Measurements from ENCODE around the gene THADA. TPM values are rescaled to one million over a fixed set of nuclear protein-coding genes. Genes with fewer than 3 reads are reported as not detected.

The THADA gene
- polyA plus RNA-seq, 1 experiment, result 21.6 TPM

DNA sequence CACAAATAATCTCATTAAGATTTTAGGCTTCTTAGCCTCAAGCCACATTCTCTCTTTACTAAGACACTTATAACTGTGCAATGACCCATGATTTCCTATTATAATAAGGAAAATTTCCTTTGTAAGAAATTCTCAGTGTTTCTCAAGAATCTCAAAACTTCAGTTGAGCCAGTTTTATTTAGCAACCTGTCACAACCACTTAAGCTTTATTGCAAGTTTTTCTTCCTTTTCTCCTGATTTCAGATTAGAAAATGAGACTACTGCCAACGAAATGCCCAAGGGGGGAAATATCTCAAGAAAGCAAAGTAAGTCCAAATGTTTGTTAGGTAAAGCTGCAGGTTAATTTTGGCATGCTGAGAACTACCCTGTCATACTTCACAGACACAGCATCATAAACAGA is 178.5 kb downstream of the THADA start:
- TF ChIP-seq, protein P1, sequence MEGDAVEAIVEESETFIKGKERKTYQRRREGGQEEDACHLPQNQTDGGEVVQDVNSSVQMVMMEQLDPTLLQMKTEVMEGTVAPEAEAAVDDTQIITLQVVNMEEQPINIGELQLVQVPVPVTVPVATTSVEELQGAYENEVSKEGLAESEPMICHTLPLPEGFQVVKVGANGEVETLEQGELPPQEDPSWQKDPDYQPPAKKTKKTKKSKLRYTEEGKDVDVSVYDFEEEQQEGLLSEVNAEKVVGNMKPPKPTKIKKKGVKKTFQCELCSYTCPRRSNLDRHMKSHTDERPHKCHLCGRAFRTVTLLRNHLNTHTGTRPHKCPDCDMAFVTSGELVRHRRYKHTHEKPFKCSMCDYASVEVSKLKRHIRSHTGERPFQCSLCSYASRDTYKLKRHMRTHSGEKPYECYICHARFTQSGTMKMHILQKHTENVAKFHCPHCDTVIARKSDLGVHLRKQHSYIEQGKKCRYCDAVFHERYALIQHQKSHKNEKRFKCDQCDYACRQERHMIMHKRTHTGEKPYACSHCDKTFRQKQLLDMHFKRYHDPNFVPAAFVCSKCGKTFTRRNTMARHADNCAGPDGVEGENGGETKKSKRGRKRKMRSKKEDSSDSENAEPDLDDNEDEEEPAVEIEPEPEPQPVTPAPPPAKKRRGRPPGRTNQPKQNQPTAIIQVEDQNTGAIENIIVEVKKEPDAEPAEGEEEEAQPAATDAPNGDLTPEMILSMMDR (IDR thresholded peaks at IDR 0.05; ENCODE audit: insufficient read depth, low read depth, low read length), result no peak
- H3K36me3 ChIP-seq (ENCODE audit: control insufficient read depth, insufficient read depth, low read length), result no peaks in the 10 kb centered on the region
- ChIA-PET POLR2A (no interaction called here), CTCF (no interaction called here)
- no peak overlapping the region for H3K4me3 ChIP-seq (ENCODE audit: low read depth, low read length)
- no peak for DNase-seq (ENCODE audit: low read depth)
- no peaks in the 10 kb centered on the region for H3K27me3 ChIP-seq (ENCODE audit: control insufficient read depth, insufficient read depth, low read length)

DNA sequence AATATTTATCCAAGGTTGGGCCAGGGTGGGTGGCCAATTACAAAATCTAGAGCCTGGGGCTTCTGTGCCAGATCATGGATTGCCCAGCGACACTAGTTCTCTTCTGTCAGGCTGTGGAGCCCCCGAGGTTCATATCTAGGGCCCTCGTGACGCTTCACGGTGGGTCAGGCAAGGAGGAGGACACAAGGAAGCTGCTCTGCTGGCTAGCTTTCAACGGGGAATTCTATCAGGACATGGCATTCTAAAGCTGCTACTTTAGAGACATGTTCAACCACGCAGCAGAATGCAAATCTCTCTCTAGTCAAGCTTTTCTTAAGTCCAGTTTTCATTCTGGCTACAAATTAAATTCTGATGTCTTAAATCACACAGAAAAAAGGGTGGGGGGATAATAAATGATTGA is 180.2 kb downstream of the THADA start:
- POLR2A ChIA-PET, result no interaction called here
- Histone ChIP-seq H3K36me3 (ENCODE audit: control insufficient read depth, insufficient read depth, low read length) (no peaks in the 10 kb centered on the region), H3K27me3 (ENCODE audit: control insufficient read depth, insufficient read depth, low read length) (no peaks in the 10 kb centered on the region), H3K4me3 (ENCODE audit: low read depth, low read length) (no peak overlapping the region)
- CTCF ChIA-PET, result no interaction called here
- DNase-seq (ENCODE audit: low read depth), result no peak
- TF ChIP-seq, protein P1 (IDR thresholded peaks at IDR 0.05; ENCODE audit: insufficient read depth, low read depth, low read length), result no peak

DNA sequence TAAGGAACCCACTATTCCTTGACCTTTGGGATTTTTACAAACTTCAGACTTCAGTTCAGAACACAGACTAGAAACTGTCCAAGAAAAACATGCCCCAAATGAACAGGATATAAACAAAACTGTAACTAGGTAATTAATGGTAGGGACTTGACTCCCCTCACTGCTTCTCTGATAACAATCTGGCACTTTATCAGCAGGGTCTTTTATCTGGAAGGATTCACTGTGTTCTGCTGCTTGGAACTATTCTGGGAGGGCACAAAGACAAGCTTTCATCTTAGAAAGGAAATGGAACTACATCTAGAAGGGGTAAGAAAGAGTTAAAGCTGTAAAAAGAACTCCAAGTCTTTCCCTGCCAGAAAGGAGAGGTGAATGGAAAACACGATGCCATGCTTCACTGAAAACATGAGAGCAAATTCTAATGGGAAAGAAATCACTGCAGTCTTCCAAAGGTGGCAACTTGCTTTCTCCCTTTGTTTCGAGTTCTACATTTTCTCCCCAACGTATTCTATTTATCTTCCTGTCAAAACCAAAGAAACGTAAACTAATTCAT is 181.2 kb downstream of the THADA start:
- POLR2A ChIA-PET, result no interaction called here
- CTCF ChIA-PET, result no interaction called here
- no peak for DNase-seq (ENCODE audit: low read depth)
- Histone ChIP-seq H3K27me3 (ENCODE audit: control insufficient read depth, insufficient read depth, low read length) (no peaks in the 10 kb centered on the region), H3K4me3 (ENCODE audit: low read depth, low read length) (no peak overlapping the region), H3K36me3 (ENCODE audit: control insufficient read depth, insufficient read depth, low read length) (no peaks in the 10 kb centered on the region)
- TF ChIP-seq, protein P1 (IDR thresholded peaks at IDR 0.05; ENCODE audit: insufficient read depth, low read depth, low read length), result no peak

DNA sequence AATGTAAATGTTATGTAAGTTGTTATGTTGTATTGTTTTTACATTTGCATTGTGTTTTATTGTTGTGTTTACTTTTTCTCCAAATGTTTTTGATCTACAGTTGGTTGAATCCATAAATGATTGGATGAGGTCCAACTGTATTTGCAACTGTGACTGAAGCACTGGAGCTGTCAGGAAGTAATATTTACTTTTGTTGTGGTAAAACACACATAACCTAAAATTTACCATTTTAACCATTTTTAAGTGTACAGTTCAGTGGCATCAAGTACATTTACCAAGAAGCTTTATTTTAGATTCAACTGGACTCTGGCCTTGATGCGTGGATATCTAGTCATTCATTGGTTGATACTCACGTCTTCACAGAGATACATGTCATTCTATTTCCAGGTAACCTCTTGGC is 181.8 kb downstream of the THADA start:
- no peak for DNase-seq (ENCODE audit: low read depth)
- POLR2A ChIA-PET, result no interaction called here

DNA sequence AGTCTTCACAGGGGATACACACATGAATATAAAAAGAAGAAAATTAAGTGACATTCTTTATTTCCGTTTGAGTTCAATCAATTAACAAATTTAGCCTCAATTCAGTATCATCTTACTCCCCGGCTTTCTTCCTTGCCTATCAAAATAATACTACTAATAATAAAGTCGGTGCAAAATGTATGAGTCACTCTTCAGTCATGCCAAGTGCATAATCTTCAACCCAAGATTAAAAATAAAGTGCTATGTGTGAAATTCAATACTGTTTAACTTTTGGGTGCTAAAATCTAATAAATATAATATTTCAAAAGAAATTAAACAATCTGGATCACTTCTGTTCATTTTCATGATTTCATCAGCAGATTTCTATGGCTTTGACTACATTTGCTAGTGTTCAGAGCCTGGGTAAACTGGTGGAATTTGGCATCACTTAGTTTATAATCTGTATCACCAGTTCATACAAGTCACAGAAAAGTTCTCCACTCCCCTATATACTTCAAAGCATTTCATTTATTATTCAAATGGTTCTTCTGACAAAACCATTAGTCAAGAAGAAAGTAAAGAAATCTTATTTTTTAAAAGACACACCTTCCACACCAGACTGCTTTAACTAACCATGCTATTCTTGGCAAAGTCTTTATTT is 183.6 kb downstream of the THADA start:
- TF ChIP-seq, protein P1 (IDR thresholded peaks at IDR 0.05; ENCODE audit: insufficient read depth, low read depth, low read length), result no peak
- no peak overlapping the region for H3K4me3 ChIP-seq (ENCODE audit: low read depth, low read length)
- no peaks in the 10 kb centered on the region for H3K36me3 ChIP-seq (ENCODE audit: control insufficient read depth, insufficient read depth, low read length)
- H3K27me3 ChIP-seq (ENCODE audit: control insufficient read depth, insufficient read depth, low read length), result no peaks in the 10 kb centered on the region
- ChIA-PET CTCF (interaction anchor here (0.5 kb wide), 1 partner anchor 14 kb away, joined by 3 read pairs; no protein-coding TSS in a partner anchor), POLR2A (no interaction called here)
- no peak for DNase-seq (ENCODE audit: low read depth)

More for the DNA sequence above, 181.8 kb downstream of the THADA start:
- Histone ChIP-seq H3K27me3 (ENCODE audit: control insufficient read depth, insufficient read depth, low read length) (no peaks in the 10 kb centered on the region), H3K36me3 (ENCODE audit: control insufficient read depth, insufficient read depth, low read length) (no peaks in the 10 kb centered on the region), H3K4me3 (ENCODE audit: low read depth, low read length) (no peak overlapping the region)
- CTCF ChIA-PET, result no interaction called here
- TF ChIP-seq, protein P1 (IDR thresholded peaks at IDR 0.05; ENCODE audit: insufficient read depth, low read depth, low read length), result no peak

All from BJ (cell line).